SU-DHL-6 (cell line): ENCODE results near the gene PSMF1.

Experiments used
- CTCF ChIP-seq: fragments of 200-600 bp; sonication (generic); IDR thresholded peaks from one replicate; pipeline ENCODE4 v1.5.1; 2017; ENCODE audit warnings: antibody characterized with exemption, mild to moderate bottlenecking, low read length, moderate library complexity; ENCODE audit not compliant: insufficient read depth, poor library complexity, severe bottlenecking
- EZH2phosphoT487 ChIP-seq: fragments of 200-600 bp; sonication (generic), shearing (Covaris generic); conservative IDR thresholded peaks from 2 replicates; pipeline ENCODE4 v1.6.1; 2018; ENCODE audit warnings: mild to moderate bottlenecking, antibody characterized with exemption, low read length, moderate library complexity, mixed read lengths

- TF ChIP-seq CTCF (no peak), EZH2phosphoT487 (no peak)
Observed at GRCh38 chr20:1163105-1163504, 44.7 kb downstream of the PSMF1 start.
